GM12892 (cell line): Measurements from ENCODE around the gene CHGA.

Source experiments
- POLR2A ChIP-seq: IDR thresholded peaks from 2 replicates; pipeline ENCODE4 v1.6.1; 2011; ENCODE audit warnings: low read depth, low read length, control low read depth
- POLR2AphosphoS5 ChIP-seq: IDR thresholded peaks from 2 replicates; pipeline ENCODE4 v1.6.1; 2011; ENCODE audit warnings: low read depth, low read length, control low read depth
- TAF1 ChIP-seq: IDR thresholded peaks from 2 replicates; pipeline ENCODE4 v1.6.1; 2011; ENCODE audit warnings: low read depth, mild to moderate bottlenecking, control low read depth, low read length, borderline replicate concordance

DNA sequence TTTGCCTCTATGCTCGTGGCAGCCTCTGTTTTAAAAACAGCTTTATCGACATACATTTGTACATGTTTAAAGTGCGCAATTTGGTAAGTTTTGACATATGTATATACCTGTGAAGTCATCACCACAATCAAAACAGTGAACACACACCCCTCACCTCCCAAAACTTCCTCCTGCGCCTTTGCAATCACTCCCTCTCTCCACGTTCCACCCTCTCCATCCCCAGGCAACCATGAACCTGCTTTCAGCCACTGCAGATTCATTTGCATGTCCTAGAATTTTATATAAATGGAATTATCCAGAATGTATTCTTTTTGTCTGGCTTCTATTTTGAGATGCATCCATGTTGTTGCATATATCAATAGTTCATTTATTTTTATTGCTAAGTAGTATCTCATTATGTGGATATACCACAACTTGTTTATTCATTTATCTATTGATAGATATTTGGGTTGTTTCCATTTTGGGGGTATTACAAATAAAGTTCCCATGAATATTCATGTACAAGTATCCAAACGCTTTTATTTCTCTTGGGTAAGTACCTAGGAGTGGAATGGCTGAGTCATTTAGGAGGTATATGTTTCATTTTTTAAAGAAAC, 15.5 kb upstream of the CHGA start:
- no peak for TF ChIP-seq POLR2A
- TF ChIP-seq POLR2AphosphoS5: no peak
- no peak for TF ChIP-seq TAF1
